Measurements from ENCODE around the gene HS1BP3. TPM values are rescaled to one million over a fixed set of nuclear protein-coding genes. Genes with fewer than 3 reads are reported as not detected.

The HS1BP3 gene
- total and polyA plus RNA-seq, 9 of the 15 experiments (the other 6 are each of a cell fraction or from before 2014, with no cell fraction given) = 0.41 to 8.3 (median 5.9) TPM

- TF ChIP-seq MAX (CRISPR knock-in tag; IDR thresholded peaks at IDR 0.05) (peak; percentile 50; the same call in 1 of the 2 replicates), TRIM25 (IDR thresholded peaks at IDR 0.05; ENCODE audit: borderline replicate concordance) (no peak), ZNF324 (CRISPR knock-in tag; IDR thresholded peaks at IDR 0.05) (no peak), DMBX1 (CRISPR knock-in tag; IDR thresholded peaks at IDR 0.05; ENCODE audit: borderline replicate concordance) (no peak), ZBTB11 (CRISPR knock-in tag; IDR thresholded peaks at IDR 0.05) (no peak), NONO (IDR thresholded peaks at IDR 0.05; ENCODE audit: low read depth in 2 of 2, low read length in 1 of 2) (no peak), FOXK1 (CRISPR knock-in tag; IDR thresholded peaks at IDR 0.05; ENCODE audit: borderline replicate concordance) (no peak), ELF1 (tag; IDR thresholded peaks at IDR 0.05) (no peak), ZFP36 (IDR thresholded peaks at IDR 0.05; ENCODE audit: low read depth, low read length, partially characterized antibody) (no peak), ELF4 (CRISPR knock-in tag; IDR thresholded peaks at IDR 0.05) (no peak), CHAMP1 (IDR thresholded peaks at IDR 0.05) (no peak), THRB (CRISPR knock-in tag; conservative IDR thresholded peaks at IDR 0.05) (no peak), XRCC5 (IDR thresholded peaks at IDR 0.05; ENCODE audit: low read depth, low read length) (no peak), ZNF511 (CRISPR knock-in tag; IDR thresholded peaks at IDR 0.05) (no peak), ZNF384 (IDR thresholded peaks at IDR 0.05; ENCODE audit: low read depth, low read length) (peak; percentile 62; the same call in 1 of the 2 replicates)
Observed at GRCh38 chr2:20635675-20636584, 15.0 kb downstream of the HS1BP3 start (continued).
